ENCODE data around the gene NFYC. TPM values are rescaled to one million over a fixed set of nuclear protein-coding genes. Genes with fewer than 3 reads are reported as not detected.
A peak's percentile ranks its signal among the peaks of the same experiment; 100 is the strongest.

NFYC gene
- total and polyA plus RNA-seq, 2 of the 8 experiments (the other 6 are each of a cell fraction or from before 2014, with no cell fraction given): 54.1 to 124 TPM

DNA sequence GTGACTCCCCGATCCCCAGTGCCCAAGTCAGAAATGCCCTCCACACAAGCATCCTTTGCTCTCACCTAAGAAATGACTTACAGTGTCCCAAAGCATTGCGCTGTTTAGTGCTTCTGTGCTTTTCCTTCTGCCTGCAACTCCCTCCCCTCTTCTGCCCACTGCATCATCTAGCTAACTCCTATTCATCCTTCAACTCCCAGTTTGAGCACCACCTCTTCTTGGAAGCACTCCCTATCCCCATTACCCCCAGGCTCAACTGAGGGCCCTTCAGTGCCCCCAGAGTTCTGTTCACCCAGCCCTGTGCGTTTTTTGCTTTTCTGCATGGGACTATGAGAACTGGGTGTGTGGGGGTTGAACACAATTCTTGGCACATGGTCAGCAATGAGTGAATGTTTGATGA, 102.1 kb downstream of the NFYC start:
- H3K27me3 ChIP-seq (replicated peaks in 1 of 4; ENCODE audit: control insufficient read depth in 3 of 4, extremely low read depth in 1 of 4, insufficient read depth in 3 of 4, low read length in 3 of 4): no peaks in the 10 kb centered on the region
- no peak overlapping the region for H2BK5ac ChIP-seq (ENCODE audit: low read depth, low read length)
- CTCF ChIA-PET (ENCODE audit: partially characterized antibody): interaction anchor here (0.6 to 24.5 kb wide), 5 partner anchors 17 to 229 kb away, joined by 3 to 325 read pairs (median 12); no protein-coding TSS in a partner anchor
- H3K4me1 ChIP-seq (replicated peaks in 1 of 4; ENCODE audit: control insufficient read depth in 3 of 4, insufficient read depth in 4 of 4, low read length in 3 of 4): peaks cover 0 to 3% (median 0%) of the 10 kb centered on the region in 4 experiments; a peak in 2 of 7 replicates
- POLR2A ChIA-PET (ENCODE audit: partially characterized antibody): interaction anchor here (1.3 to 2.0 kb wide), 2 partner anchors 9 to 34 kb away, joined by 3 to 4 read pairs; no protein-coding TSS in a partner anchor
- H3K23ac ChIP-seq (ENCODE audit: insufficient read length): no peak overlapping the region
- H4K5ac ChIP-seq (ENCODE audit: insufficient read length, low read depth, low read length): no peak overlapping the region
- H2BK120ac ChIP-seq (replicated peaks; ENCODE audit: low read depth, low read length): no peak overlapping the region
- no peak overlapping the region for H4K8ac ChIP-seq (ENCODE audit: extremely low read depth, insufficient read depth, low read length)
- no peak overlapping the region for H3K14ac ChIP-seq (ENCODE audit: insufficient read length)
- no peak overlapping the region for H3K56ac ChIP-seq (replicated peaks; ENCODE audit: insufficient read length, low read depth, low read length)
- H3K4ac ChIP-seq (replicated peaks; ENCODE audit: insufficient read length, low read depth, low read length): no peak overlapping the region
- H2BK20ac ChIP-seq (ENCODE audit: low read length): no peak overlapping the region; the same call in 1 of the 2 replicates
- no peak overlapping the region for H3K9ac ChIP-seq (replicated peaks in 1 of 4; ENCODE audit: extremely low read depth in 1 of 4, low read depth in 3 of 4, low read length in 3 of 4)
- FAIRE-seq: no peak
- H4K20me1 ChIP-seq (replicated peaks in 1 of 2; ENCODE audit: control insufficient read depth in 1 of 2, insufficient read depth in 2 of 2, low read length in 2 of 2): no peaks in the 10 kb centered on the region
- no peak overlapping the region for H4K91ac ChIP-seq (replicated peaks; ENCODE audit: insufficient read length, low read length)
- 0 out of 2 replicates have a peak overlapping the region, but pooled peaks have one; percentile 11 for H2BK12ac ChIP-seq (ENCODE audit: low read depth, low read length)
- no peak overlapping the region for H3K27ac ChIP-seq (ENCODE audit: low read depth, low read length)
- no peak for DNase-seq (ENCODE audit: low read depth in 1 of 2, low spot score in 2 of 2)
- H3K9me3 ChIP-seq (ENCODE audit: insufficient read depth in 2 of 2, low read depth in 1 of 2, low read length in 1 of 2): no peaks in the 10 kb centered on the region
- H3K4me3 ChIP-seq (ENCODE audit: extremely low read depth in 1 of 4, insufficient read depth in 2 of 4, low read depth in 3 of 4, low read length in 4 of 4): no peak overlapping the region
- no peaks in the 10 kb centered on the region for H3K79me2 ChIP-seq (ENCODE audit: control insufficient read depth in 1 of 2, insufficient read depth in 2 of 2, low read length in 2 of 2)
- WGBS, 2 experiments (ENCODE audit: extremely low coverage in 1 of 2, insufficient coverage in 1 of 2, insufficient read length in 1 of 2, insufficient replicate concordance in 2 of 2, low coverage in 1 of 2, low lambda C conversion rate in 2 of 2, missing lambda C conversion rate in 1 of 2): 83% methylated on average over 3 of the region's 3 CpGs; no CpG with 5 or more reads in 1 of the 2 experiments
- H3K36me3 ChIP-seq (ENCODE audit: control insufficient read depth in 2 of 4, insufficient read depth in 4 of 4, low read length in 3 of 4): no peaks in the 10 kb centered on the region
- H3K4me2 ChIP-seq (ENCODE audit: insufficient read depth in 1 of 2, low read depth in 2 of 2, low read length in 2 of 2): no peak overlapping the region
- peak overlapping the region; percentile 24; the same call in 1 of the 2 replicates for H2AK5ac ChIP-seq (ENCODE audit: low read depth, low read length)
- no peaks in the 10 kb centered on the region for H3K23me2 ChIP-seq (ENCODE audit: low read depth, low read length)
- H2AFZ ChIP-seq (ENCODE audit: low read length): no peak overlapping the region
- no peak overlapping the region for H2BK15ac ChIP-seq (ENCODE audit: low read length)
- H3K79me1 ChIP-seq (ENCODE audit: low read depth, low read length): no peaks in the 10 kb centered on the region
- H3K18ac ChIP-seq (ENCODE audit: extremely low read depth, low read length): no peak overlapping the region
- TF ChIP-seq BACH1 (IDR thresholded peaks at IDR 0.05; ENCODE audit: low read length) (no peak), NRF1 (IDR thresholded peaks at IDR 0.05; ENCODE audit: low read depth, low read length) (no peak), BRCA1 (IDR thresholded peaks at IDR 0.05; ENCODE audit: low read depth, low read length) (no peak), TCF12 (IDR thresholded peaks at IDR 0.05; ENCODE audit: low read depth, low read length) (no peak), POLR2AphosphoS5 (IDR thresholded peaks at IDR 0.05; ENCODE audit: low read depth, low read length) (no peak), KDM1A (IDR thresholded peaks at IDR 0.05; ENCODE audit: borderline replicate concordance, low read length) (no peak), EP300 (IDR thresholded peaks at IDR 0.05; ENCODE audit: borderline replicate concordance in 1 of 2, low read depth in 2 of 2, low read length in 2 of 2) (no peak), YY1 (IDR thresholded peaks at IDR 0.05; ENCODE audit: low read depth, low read length) (no peak), TAF7 (optimal IDR thresholded peaks at IDR 0.05; ENCODE audit: borderline replicate concordance, low read depth, low read length) (no peak), TAF1 (IDR thresholded peaks at IDR 0.05; ENCODE audit: low read depth, low read length) (no peak), RAD21 (IDR thresholded peaks at IDR 0.05 in 1 of 2, conservative IDR thresholded peaks at IDR 0.05 in 1 of 2; ENCODE audit: low read depth in 2 of 2, low read length in 2 of 2) (no peak), CREB1 (IDR thresholded peaks at IDR 0.05) (no peak), SP4 (IDR thresholded peaks at IDR 0.05; ENCODE audit: low read length) (no peak), RFX5 (IDR thresholded peaks at IDR 0.05; ENCODE audit: borderline replicate concordance, low read depth, low read length) (no peak)
- TF ChIP-seq, protein P1, sequence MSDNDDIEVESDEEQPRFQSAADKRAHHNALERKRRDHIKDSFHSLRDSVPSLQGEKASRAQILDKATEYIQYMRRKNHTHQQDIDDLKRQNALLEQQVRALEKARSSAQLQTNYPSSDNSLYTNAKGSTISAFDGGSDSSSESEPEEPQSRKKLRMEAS (IDR thresholded peaks at IDR 0.05): no peak
